C4-2B (cell line): ENCODE results near the gene GIMAP2.
"Not testable (repeated sequence)": the region's sequence is repeated elsewhere in the genome, so short reads cannot be mapped to it uniquely, and the experiment has no call there.

ENCODE experiments used
- H3K27ac ChIP-seq: fragments of 450-650 bp; 2 replicates; pipeline ENCODE4 v1.5.1; 2017
- CTCF ChIP-seq: fragments of 450-650 bp; conservative IDR thresholded peaks from 2 replicates; pipeline ENCODE4 v1.5.1; 2017; ENCODE audit warnings: mild to moderate bottlenecking
- ZFX ChIP-seq: fragments of 450-650 bp; IDR thresholded peaks from 2 replicates; pipeline ENCODE4 v1.6.1; 2017

GIMAP2 gene

GRCh38 chr7:150666412-150666811 lies 19.1 kb upstream of the GIMAP2 start:
- TF ChIP-seq CTCF (no peak), ZFX (no peak)
- no peak overlapping the region for H3K27ac ChIP-seq

- H3K27ac ChIP-seq, result no peak overlapping the region
- no peak for TF ChIP-seq CTCF
- no peak for TF ChIP-seq ZFX
Observed at GRCh38 chr7:150668472-150668911, 17.0 kb upstream of the GIMAP2 start.

- H3K27ac ChIP-seq, result no peak overlapping the region
- TF ChIP-seq CTCF (no peak), ZFX (no peak)
Observed at GRCh38 chr7:150668977-150669376, 16.5 kb upstream of the GIMAP2 start.

GRCh38 chr7:150671798-150672585 lies 13.5 kb upstream of the GIMAP2 start:
- not testable (repeated sequence) for H3K27ac ChIP-seq

GRCh38 chr7:150675714-150676113 lies 9.8 kb upstream of the GIMAP2 start:
- no peak overlapping the region for H3K27ac ChIP-seq
- TF ChIP-seq ZFX, result no peak
- TF ChIP-seq CTCF, result no peak

GRCh38 chr7:150676276-150676675 lies 9.2 kb upstream of the GIMAP2 start:
- not testable (repeated sequence) for H3K27ac ChIP-seq

- H3K27ac ChIP-seq, result not testable (repeated sequence)
Observed at GRCh38 chr7:150676854-150677253, 8.7 kb upstream of the GIMAP2 start.

GRCh38 chr7:150678601-150679000 lies 6.9 kb upstream of the GIMAP2 start:
- H3K27ac ChIP-seq, result not testable (repeated sequence)

GRCh38 chr7:150680364-150680763 lies 5.1 kb upstream of the GIMAP2 start:
- H3K27ac ChIP-seq, result not testable (repeated sequence)

- peak overlapping the region; percentile 34; the same call in 1 of the 2 replicates for H3K27ac ChIP-seq
- TF ChIP-seq ZFX, result no peak
- TF ChIP-seq CTCF, result no peak
Observed at GRCh38 chr7:150686030-150686631, 625 bp downstream of the GIMAP2 start.
